Thymus (tissue), 11 donors: ENCODE measurements around the gene SH3BP2. TPM values are rescaled to one million over a fixed set of nuclear protein-coding genes. Genes with fewer than 3 reads are reported as not detected.
A peak's percentile ranks its signal among the peaks of the same experiment; 100 is the strongest.

Experiments
- DNase-seq, 9 donors: peaks; one replicate each; pipeline ENCODE4 v3.0.0-alpha.2; 2013; ENCODE audit warnings: low spot score in 9 of 9, low read depth in 6 of 9, missing footprints in 1 of 9
- H3K27ac ChIP-seq, 2 donors: one replicate each; pipeline ENCODE4 v1.5.1; 2013; ENCODE audit warnings: control low read depth in 1 of 2, low read depth in 1 of 2, low read length in 1 of 2, mild to moderate bottlenecking in 1 of 2, moderate library complexity in 1 of 2
- H3K27me3 ChIP-seq, 2 donors: one replicate each; pipeline ENCODE4 v1.5.1; 2013; ENCODE audit warnings: low read length in 1 of 2; ENCODE audit not compliant: control insufficient read depth in 2 of 2, insufficient read depth in 1 of 2
- H3K36me3 ChIP-seq, 2 donors: one replicate each; pipeline ENCODE4 v1.5.1; 2013; ENCODE audit warnings: low read length in 1 of 2, mild to moderate bottlenecking in 1 of 2, moderate library complexity in 1 of 2; ENCODE audit not compliant: control insufficient read depth in 2 of 2, insufficient read depth in 2 of 2
- H3K4me1 ChIP-seq, 2 donors: one replicate each; pipeline ENCODE4 v1.5.1; 2013; ENCODE audit warnings: low read length in 2 of 2; ENCODE audit not compliant: control insufficient read depth in 2 of 2, insufficient read depth in 2 of 2
- H3K4me3 ChIP-seq, 2 donors: one replicate each; pipeline ENCODE4 v1.5.1; 2013; ENCODE audit warnings: low read length in 2 of 2, control low read depth in 1 of 2, mild to moderate bottlenecking in 1 of 2
- H3K9me3 ChIP-seq, 2 donors: one replicate each; pipeline ENCODE4 v1.5.1; 2013; ENCODE audit warnings: low read length in 1 of 2, mild to moderate bottlenecking in 1 of 2; ENCODE audit not compliant: control insufficient read depth in 2 of 2, insufficient read depth in 1 of 2
- WGBS: extraction: QIAGEN DNeasy Blood & Tissue Kit; methylation state at CpG from one replicate; pipeline ENCODE4 v1.1.7; 2013; 5-methylcytosine and 5-hydroxymethylcytosine counted together
- polyA plus RNA-seq: library from polyadenylated mRNA; stranded (reverse); fragments of 200-250 nt; gene quantifications from one replicate; pipeline ENCODE4 v1.2.3, GENCODE V29; 2013
- total RNA-seq: library from RNA; stranded (reverse); fragments of 120-200 nt; gene quantifications from one replicate; pipeline ENCODE4 v1.2.4, GENCODE V29; 2013
- donor health status: healthy.

The SH3BP2 gene
- total and polyA plus RNA-seq, 2 donors, result 10.6 to 43.9 TPM

DNA sequence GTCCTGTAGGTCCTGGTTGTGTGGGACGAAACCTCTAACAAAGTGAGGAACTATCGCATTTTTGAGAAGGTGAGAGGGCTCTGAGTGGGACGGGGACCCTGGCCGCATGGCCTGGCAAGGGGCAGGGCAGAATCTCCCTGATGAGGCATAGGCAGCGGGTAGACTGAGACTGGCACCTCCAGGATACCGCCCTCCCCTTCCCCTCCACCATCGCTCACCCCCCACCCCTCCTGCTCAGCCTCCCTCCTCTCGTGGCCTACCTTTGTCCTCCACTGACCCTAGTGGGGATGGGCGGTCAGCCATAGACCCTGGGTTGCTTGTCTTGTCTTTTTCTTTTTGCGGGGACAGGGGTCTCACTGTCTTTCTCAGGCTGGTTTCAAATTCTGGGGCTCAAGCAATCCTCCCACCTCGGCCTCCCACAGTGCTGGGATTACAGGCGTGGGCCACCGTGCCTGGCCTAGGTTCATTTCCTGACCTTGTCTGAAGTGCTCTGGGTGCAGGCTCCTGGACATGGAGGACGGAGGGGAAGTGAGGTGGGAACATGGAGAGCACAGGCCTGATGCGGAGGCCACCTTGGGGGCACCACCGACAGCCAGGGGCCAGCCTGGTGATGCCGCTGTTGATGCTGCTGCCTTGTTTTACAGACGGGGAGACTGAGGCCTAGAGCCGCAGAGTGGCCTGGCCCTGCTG is 40.2 kb downstream of the SH3BP2 start:
- no peak for DNase-seq
- H3K4me3 ChIP-seq, result no peak overlapping the region
- 98% methylated on average over 19 of the region's 19 CpGs for WGBS
- H3K9me3 ChIP-seq, result no peaks in the 10 kb centered on the region
- H3K36me3 ChIP-seq, result peaks cover 25 to 43% of the 10 kb centered on the region in 2 donors
- H3K27ac ChIP-seq, result no peak overlapping the region
- no peaks in the 10 kb centered on the region for H3K27me3 ChIP-seq
- peaks cover 30 to 38% of the 10 kb centered on the region in 2 donors for H3K4me1 ChIP-seq

DNA sequence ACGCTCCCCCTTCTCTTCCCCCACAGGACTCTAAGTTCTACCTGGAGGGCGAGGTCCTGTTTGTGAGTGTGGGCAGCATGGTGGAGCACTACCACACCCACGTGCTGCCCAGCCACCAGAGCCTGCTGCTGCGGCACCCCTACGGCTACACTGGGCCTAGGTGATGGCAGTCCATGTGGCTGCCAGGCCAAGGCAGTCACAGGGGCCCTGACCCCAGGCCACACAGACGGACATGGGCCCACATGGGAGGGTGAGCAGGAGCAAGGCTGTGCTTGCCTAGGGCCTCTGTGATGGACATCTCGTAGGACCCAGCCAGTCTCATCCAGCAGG is 40.8 kb downstream of the SH3BP2 start:
- peaks cover 32 to 43% of the 10 kb centered on the region in 2 donors for H3K4me1 ChIP-seq
- H3K27me3 ChIP-seq, result no peaks in the 10 kb centered on the region
- 97% methylated on average over 7 of the region's 7 CpGs for WGBS
- no peaks in the 10 kb centered on the region for H3K9me3 ChIP-seq
- DNase-seq, result no peak
- H3K36me3 ChIP-seq, result peaks cover 25 to 38% of the 10 kb centered on the region in 2 donors
- no peak overlapping the region for H3K4me3 ChIP-seq
- H3K27ac ChIP-seq, result no peak overlapping the region

DNA sequence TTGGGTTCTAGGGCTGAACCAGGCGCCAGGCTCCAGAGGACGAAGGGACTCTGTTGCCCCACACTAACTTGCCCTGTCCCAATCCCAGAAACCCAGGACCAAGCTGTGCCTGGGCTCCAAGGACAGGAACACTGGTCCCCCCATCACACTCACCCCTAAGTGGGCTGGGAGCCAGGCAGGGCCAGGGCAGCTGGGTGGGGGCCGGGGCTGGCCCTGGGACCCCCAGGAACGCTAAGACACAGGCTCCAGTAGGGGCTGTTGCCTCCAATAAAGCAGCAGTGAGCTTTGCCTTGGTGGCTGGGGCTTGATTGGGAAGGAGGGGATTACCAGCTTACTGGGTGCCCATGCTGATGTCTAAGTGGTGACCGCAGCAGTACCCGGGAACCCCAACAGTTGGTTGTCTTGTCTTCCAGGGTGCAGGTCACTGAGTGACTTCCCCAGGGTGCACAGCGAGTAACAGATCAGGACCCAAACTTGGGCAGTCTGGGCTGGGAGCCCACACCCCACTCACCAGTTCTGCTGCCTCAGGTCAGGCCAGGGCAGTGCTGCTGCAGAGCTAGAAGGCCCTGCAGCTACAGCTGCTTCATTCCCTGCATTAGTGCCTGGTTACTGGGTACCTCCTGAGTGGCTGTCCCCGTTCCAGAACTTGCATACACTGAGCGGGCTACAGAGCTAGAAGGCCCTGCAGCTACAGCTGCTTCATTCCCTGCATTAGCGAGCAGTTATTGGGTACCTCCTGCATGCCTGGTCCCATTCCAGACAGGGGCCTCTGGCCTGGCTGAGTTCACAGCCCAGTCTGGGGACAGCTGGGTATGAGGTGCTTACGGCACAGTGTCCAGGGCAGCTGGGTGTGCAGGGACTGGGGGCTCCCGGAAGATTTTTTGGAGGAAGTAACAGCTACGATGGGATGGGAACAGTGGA is 41.4 kb downstream of the SH3BP2 start:
- Histone ChIP-seq H3K4me3 (no peak overlapping the region), H3K4me1 (peaks cover 38 to 46% of the 10 kb centered on the region in 2 donors), H3K27ac (peak overlapping the region in 1 of 2 donors; percentile 68), H3K9me3 (no peaks in the 10 kb centered on the region), H3K36me3 (peaks cover 25 to 36% of the 10 kb centered on the region in 2 donors), H3K27me3 (no peaks in the 10 kb centered on the region)
- DNase-seq, result no peak
- WGBS, result 89% methylated on average over 13 of the region's 13 CpGs

DNA sequence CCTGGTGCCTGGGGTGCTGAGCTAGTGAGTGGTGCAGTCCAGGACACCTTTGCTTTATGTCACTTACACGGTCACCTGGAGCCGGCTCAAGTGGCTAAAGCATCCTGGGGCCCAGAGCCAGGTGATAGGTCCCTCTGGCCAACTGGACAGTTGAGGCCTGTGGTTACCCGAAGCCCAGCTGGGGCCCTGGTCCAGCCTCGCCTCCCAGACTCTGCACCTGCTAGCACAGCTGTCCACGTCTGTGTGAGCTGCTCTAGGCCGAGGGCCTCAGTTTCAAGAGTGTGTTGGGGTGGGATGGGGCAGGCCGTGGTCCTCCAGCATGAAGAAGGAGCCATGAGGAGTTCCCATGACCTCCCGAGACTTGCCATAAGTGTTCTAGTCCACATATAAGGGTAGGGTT is 43.1 kb downstream of the SH3BP2 start:
- Histone ChIP-seq H3K36me3 (peaks cover 22 to 25% of the 10 kb centered on the region in 2 donors), H3K4me3 (no peak overlapping the region), H3K9me3 (no peaks in the 10 kb centered on the region), H3K27me3 (no peaks in the 10 kb centered on the region), H3K4me1 (peaks cover 40 to 46% of the 10 kb centered on the region in 2 donors), H3K27ac (no peak overlapping the region)
- DNase-seq, result no peak
- WGBS, result 96% methylated on average over 8 of the region's 8 CpGs

DNA sequence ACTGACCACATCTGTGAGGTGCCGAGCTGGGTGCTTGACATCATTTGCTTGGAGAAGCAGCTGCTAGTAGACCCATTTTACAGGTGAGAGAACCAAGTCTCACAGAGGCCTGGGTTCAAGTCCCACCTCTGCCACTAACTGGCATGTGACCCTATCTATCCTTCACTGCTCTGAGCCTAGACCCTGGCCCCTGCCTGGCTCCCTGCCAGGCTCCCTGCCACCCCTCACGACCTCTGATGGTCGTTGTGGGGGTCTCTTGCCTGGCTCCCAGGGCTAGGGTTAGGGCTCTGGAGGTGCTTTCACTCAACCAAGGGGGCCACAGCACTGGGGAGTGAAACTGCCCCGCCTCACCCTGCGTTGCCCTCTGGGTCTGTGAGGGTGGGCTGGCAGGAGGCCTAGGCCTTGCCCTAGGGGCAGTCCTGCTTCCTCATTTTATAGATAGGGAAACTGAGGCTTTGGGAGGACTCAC is 43.5 kb downstream of the SH3BP2 start:
- Histone ChIP-seq H3K9me3 (no peaks in the 10 kb centered on the region), H3K4me1 (peaks cover 40 to 46% of the 10 kb centered on the region in 2 donors), H3K36me3 (peaks cover 22% of the 10 kb centered on the region in 2 donors), H3K4me3 (no peak overlapping the region), H3K27me3 (no peaks in the 10 kb centered on the region), H3K27ac (no peak overlapping the region)
- WGBS, result 86% methylated on average over 5 of the region's 5 CpGs
- DNase-seq, result no peak

DNA sequence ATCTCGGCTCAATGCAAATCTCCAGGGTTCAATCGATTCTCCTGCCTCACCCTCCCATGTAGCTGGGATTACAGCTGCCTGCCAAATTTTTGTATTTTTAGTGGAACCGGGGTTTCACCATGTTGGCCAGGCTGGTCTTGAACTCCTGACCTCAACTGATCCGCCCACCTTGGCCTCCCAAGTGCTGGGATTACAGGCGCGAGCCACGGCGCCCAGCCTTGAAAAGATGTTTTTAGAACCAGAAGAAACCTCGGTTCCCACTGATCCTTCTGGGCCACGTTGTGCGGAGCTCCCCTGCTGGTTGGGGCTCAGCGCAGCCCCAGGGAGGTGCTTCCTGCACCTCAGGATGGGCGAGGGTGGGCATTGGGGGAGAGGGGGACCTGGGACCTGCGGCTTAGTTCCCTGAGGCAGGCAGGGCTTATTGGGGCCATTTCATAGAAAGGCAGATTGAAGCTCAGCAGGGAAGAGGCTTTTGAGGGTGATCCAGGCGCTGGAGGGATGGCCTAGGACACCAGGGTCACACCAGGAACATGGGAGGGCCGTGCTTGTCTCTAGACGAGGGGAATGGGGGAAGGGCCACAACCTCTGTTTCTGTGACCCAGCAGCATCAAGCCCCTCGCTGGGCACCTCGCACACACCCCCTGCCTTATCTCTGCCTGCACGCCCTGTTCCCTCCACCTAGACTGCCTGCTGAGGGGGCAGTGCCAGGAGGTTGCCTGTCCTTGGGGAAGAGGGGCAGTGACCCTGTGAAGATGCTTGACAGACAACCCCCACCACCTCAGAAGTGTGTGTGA is 44.4 kb downstream of the SH3BP2 start:
- WGBS, result 86% methylated on average over 20 of the region's 20 CpGs
- peak overlapping the region; percentile 29 to 59 for H3K4me3 ChIP-seq
- DNase-seq, result no peak
- H3K27ac ChIP-seq, result peak overlapping the region; percentile 94 to 96
- peaks cover 14% of the 10 kb centered on the region in 2 donors for H3K36me3 ChIP-seq
- H3K27me3 ChIP-seq, result no peaks in the 10 kb centered on the region
- H3K4me1 ChIP-seq, result peaks cover 40 to 46% of the 10 kb centered on the region in 2 donors
- no peaks in the 10 kb centered on the region for H3K9me3 ChIP-seq

DNA sequence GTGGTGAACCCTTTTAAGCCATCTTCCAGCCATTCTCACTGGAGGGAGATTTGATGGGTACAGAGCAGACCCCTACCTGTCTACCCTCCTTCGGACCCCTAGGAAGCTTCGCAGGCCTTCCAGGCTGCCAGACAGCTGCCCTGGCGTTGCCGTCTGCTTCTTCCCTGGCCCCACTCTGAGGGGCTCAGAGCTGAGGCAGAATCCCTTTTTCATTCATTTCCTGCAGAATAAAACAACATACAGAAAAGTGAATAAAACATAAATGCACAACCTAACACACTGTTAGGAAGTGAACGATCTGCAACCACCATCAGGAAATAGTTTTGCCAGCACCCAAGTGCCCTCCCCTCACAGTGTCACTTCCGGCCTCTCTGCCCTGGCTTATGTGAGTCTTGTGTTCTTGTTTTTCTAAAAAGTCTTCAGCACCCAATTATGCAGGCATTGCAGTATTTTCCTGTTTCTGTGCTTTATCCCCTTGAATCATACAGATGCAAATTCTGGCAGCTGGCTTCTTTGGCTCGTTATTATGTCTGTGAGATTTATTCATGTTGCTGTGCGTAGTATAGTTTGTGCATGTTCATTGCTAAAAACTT is 45.1 kb downstream of the SH3BP2 start:
- Histone ChIP-seq H3K9me3 (no peaks in the 10 kb centered on the region), H3K27ac (peak overlapping the region; percentile 94 to 96), H3K27me3 (no peaks in the 10 kb centered on the region), H3K4me1 (peaks cover 45 to 52% of the 10 kb centered on the region in 2 donors), H3K36me3 (peaks cover 9 to 11% of the 10 kb centered on the region in 2 donors), H3K4me3 (peak overlapping the region; percentile 29 to 59)
- WGBS, result 26% methylated on average over 8 of the region's 8 CpGs
- DNase-seq, result peak; percentile 62 to 93 (median 79)

DNA sequence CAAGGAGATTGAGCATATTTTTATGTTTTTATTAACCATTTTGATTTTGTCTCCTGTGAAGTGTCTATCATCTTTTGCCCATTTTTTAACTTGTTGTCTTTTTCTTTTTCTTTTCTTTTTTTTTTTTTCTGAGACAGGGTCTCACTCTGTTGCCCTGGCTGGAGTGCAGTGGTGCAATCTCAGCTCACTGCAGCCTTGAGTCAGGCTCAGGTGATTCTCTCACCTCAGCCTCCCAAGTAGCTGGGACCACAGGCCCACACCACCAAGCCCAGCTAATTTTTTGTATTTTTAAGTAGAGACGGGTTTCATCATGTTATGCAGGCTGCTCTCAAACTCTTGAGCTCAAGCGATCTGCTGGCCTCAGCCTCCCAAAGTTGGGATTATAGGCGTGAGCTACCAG is 46.2 kb downstream of the SH3BP2 start:
- WGBS, result over 99% methylated on average over 3 of the region's 3 CpGs
- Histone ChIP-seq H3K4me3 (no peak overlapping the region), H3K4me1 (peaks cover 45 to 54% of the 10 kb centered on the region in 2 donors), H3K27ac (peak overlapping the region; percentile 26 to 94), H3K36me3 (peaks cover 0 to 5% of the 10 kb centered on the region in 2 donors), H3K9me3 (no peaks in the 10 kb centered on the region), H3K27me3 (no peaks in the 10 kb centered on the region)
- no peak for DNase-seq
